ENCODE measurements around the gene FOXF1. TPM values are rescaled to one million over a fixed set of nuclear protein-coding genes. Genes with fewer than 3 reads are reported as not detected.

FOXF1 gene
- total RNA-seq, 1 experiment from 2014 or later, result not detected

GRCh38 chr16:86498155-86498670 lies 12.1 kb upstream of the FOXF1 start:
- intact Hi-C loops (cut with micrococcal nuclease), result no loop called here
- DNase-seq, result no peak
- Histone ChIP-seq H3K79me2 (ENCODE audit: low read length) (no peaks in the 10 kb centered on the region), H4K20me1 (ENCODE audit: low read length) (no peaks in the 10 kb centered on the region), H3K4me2 (ENCODE audit: low read length) (no peak overlapping the region), H3K27me3 (ENCODE audit: low read length) (peaks cover 89% of the 10 kb centered on the region), H3F3A (ENCODE audit: low read length, unreplicated experiment) (no peaks in the 10 kb centered on the region), H3K36me3 (ENCODE audit: low read depth, low read length) (no peaks in the 10 kb centered on the region), H3K9me2 (replicated peaks; ENCODE audit: low read length) (no peaks in the 10 kb centered on the region), H3K9ac (ENCODE audit: low read length) (no peak overlapping the region), H3K27ac (ENCODE audit: low read length) (no peak overlapping the region), H3K9me3 (ENCODE audit: low read length) (no peaks in the 10 kb centered on the region), H3K4me1 (ENCODE audit: insufficient read depth, low read length) (no peaks in the 10 kb centered on the region), H3K4me3 (ENCODE audit: low read length) (no peak overlapping the region), H2AFZ (ENCODE audit: low read length) (no peak overlapping the region)
- ChIA-PET CTCF (no interaction called here), POLR2A (ENCODE audit: unreplicated experiment) (no interaction called here)
- no peak for ATAC-seq
- no TSS peak for BruUV-seq (replicated peaks)
- no peak for TF ChIP-seq CTCF (conservative IDR thresholded peaks at IDR 0.05; ENCODE audit: low read depth, low read length)

- Histone ChIP-seq H3K9ac (ENCODE audit: low read length) (no peak overlapping the region), H3K36me3 (ENCODE audit: low read depth, low read length) (no peaks in the 10 kb centered on the region), H3K79me2 (ENCODE audit: low read length) (no peaks in the 10 kb centered on the region), H3F3A (ENCODE audit: low read length, unreplicated experiment) (no peaks in the 10 kb centered on the region), H3K9me3 (ENCODE audit: low read length) (no peaks in the 10 kb centered on the region), H3K4me3 (ENCODE audit: low read length) (no peak overlapping the region), H4K20me1 (ENCODE audit: low read length) (no peaks in the 10 kb centered on the region), H2AFZ (ENCODE audit: low read length) (no peak overlapping the region), H3K27me3 (ENCODE audit: low read length) (peaks cover 91% of the 10 kb centered on the region), H3K4me1 (ENCODE audit: insufficient read depth, low read length) (no peaks in the 10 kb centered on the region), H3K4me2 (ENCODE audit: low read length) (no peak overlapping the region), H3K9me2 (replicated peaks; ENCODE audit: low read length) (no peaks in the 10 kb centered on the region), H3K27ac (ENCODE audit: low read length) (no peak overlapping the region)
- POLR2A ChIA-PET (ENCODE audit: unreplicated experiment), result no interaction called here
- ATAC-seq (no peak), DNase-seq (no peak)
- TF ChIP-seq EZH2 (IDR thresholded peaks at IDR 0.05; ENCODE audit: low read length, unreplicated experiment), result no peak
- 0 out of 2 replicates have a peak, but pooled peaks have one; percentile 19 for TF ChIP-seq EZH2phosphoT487 (IDR thresholded peaks at IDR 0.05; ENCODE audit: borderline replicate concordance, low read length)
- no TSS peak for BruUV-seq (replicated peaks)
- CTCF ChIA-PET, result interaction anchor here (0.6 kb wide), 1 partner anchor 19 kb away, joined by 3 read pairs; no protein-coding TSS in a partner anchor
- intact Hi-C loops (cut with micrococcal nuclease), result no loop called here
These were observed 11.5 kb upstream of the FOXF1 start for GRCh38 chr16:86498671-86499439.

GRCh38 chr16:86499440-86499786 lies 10.9 kb upstream of the FOXF1 start:
- Histone ChIP-seq H3K9me2 (replicated peaks; ENCODE audit: low read length) (no peaks in the 10 kb centered on the region), H3K79me2 (ENCODE audit: low read length) (no peaks in the 10 kb centered on the region), H4K20me1 (ENCODE audit: low read length) (no peaks in the 10 kb centered on the region), H3K27ac (ENCODE audit: low read length) (no peak overlapping the region), H3K9me3 (ENCODE audit: low read length) (no peaks in the 10 kb centered on the region), H3K9ac (ENCODE audit: low read length) (no peak overlapping the region), H3F3A (ENCODE audit: low read length, unreplicated experiment) (no peaks in the 10 kb centered on the region), H3K4me3 (ENCODE audit: low read length) (no peak overlapping the region), H3K27me3 (ENCODE audit: low read length) (peaks cover 91% of the 10 kb centered on the region), H3K4me2 (ENCODE audit: low read length) (no peak overlapping the region), H3K4me1 (ENCODE audit: insufficient read depth, low read length) (no peaks in the 10 kb centered on the region), H2AFZ (ENCODE audit: low read length) (no peak overlapping the region), H3K36me3 (ENCODE audit: low read depth, low read length) (no peaks in the 10 kb centered on the region)
- BruUV-seq (replicated peaks), result no TSS peak
- POLR2A ChIA-PET (ENCODE audit: unreplicated experiment), result no interaction called here
- no peak for DNase-seq
- CTCF ChIA-PET, result interaction anchor here (0.6 kb wide), 1 partner anchor 19 kb away, joined by 3 read pairs; no protein-coding TSS in a partner anchor
- intact Hi-C loops (cut with micrococcal nuclease), result no loop called here
- TF ChIP-seq EZH2phosphoT487 (IDR thresholded peaks at IDR 0.05; ENCODE audit: borderline replicate concordance, low read length), result no peak
- no peak for TF ChIP-seq CTCF (conservative IDR thresholded peaks at IDR 0.05; ENCODE audit: low read depth, low read length)
- TF ChIP-seq EZH2 (IDR thresholded peaks at IDR 0.05; ENCODE audit: low read length, unreplicated experiment), result no peak
- no peak for ATAC-seq
